Mucosa of gallbladder (tissue), 1 donor: ENCODE measurements around the gene KRTAP5-4. TPM values are rescaled to one million over a fixed set of nuclear protein-coding genes. Genes with fewer than 3 reads are reported as not detected.
"Not testable (repeated sequence)": the region's sequence is repeated elsewhere in the genome, so short reads cannot be mapped to it uniquely, and the experiment has no call there.

Experiments
- DNase-seq: peaks from one replicate; pipeline ENCODE4 v3.0.0-alpha.2; 2020; ENCODE audit warnings: low spot score
- total RNA-seq: library from RNA; stranded (reverse); gene quantifications from one replicate; pipeline ENCODE4 v1.2.1, GENCODE V29; 2021
- donor health status: DM: no; HTN: no; CAD: no.

Gene KRTAP5-4, protein sequence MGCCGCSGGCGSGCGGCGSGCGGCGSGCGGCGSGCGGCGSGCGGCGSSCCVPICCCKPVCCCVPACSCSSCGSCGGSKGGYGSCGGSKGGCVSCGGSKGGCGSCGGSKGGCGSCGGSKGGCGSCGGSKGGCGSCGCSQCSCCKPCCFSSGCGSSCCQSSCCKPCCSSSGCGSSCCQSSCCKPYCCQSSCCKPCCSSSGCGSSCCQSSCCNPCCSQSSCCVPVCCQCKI
- total RNA-seq = not detected

DNA sequence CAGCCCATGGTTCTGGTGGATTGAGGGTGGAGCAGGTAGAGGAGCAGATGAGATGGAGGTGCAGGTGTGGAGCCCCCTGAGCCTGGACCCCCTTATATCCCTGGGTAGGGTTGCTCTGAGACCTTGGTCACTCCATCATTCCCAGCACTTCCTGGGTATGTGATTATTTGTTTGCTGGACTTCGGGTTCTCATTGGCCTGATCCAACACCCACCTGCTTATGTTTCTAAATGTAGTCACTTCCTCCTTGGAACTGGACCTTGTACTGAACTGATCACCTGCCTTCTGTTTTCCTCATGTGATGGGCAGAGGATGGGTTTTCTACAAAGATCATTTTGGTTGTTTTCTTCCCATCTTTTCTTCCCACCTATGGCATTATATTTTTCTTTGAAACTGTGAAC is at the start of gene KRTAP5-4:
Gene KRTAP5-4 (minus strand): TSS at position 53 of the 400 bp plus-strand sequence. CDS start 45 bp downstream, at position 8.
- DNase-seq = peak; percentile 56

DNA sequence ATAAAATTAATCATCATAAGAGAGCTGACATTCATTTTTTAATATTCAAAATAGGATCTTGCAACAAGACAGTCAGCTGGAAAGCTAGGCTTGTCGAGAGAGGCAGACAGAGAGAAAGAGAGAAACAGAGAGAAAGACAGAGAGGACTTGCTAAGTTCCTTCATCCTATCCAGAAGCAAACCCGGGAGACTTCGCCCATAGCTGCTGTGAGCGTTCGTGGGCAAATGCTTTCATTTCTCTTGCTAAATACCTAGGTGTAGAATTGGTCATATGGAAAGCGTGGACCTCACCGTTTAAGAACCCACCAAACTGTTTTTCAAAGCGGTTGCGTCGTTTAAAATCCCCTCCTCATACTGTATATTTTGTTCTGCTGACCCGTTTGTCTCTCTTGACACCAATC is 49.7 kb upstream of the KRTAP5-4 start:
- no peak for DNase-seq

DNA sequence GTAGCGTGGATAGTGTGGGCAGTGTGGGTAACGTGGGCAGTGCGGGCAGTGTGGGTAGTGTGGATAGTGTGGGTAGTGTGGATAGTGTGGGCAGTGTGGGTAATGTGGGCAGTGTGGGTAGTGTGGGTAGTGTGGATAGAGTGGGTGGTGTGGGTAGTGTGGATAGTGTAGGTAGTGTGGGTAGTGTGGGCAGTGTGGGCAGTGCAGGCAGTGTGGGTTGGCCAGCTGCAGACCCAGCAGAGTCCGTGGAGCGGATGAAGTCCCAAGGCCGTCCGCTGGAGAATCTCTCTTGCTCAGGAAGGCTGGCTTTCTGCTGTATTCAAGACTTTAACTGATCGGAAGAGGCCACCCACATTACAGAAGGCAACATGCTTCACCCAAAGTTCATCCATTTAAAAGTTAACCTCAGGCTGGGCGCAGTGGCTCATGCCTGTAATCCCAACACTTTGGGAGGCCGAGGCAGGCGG is 49.0 kb upstream of the KRTAP5-4 start:
- DNase-seq = no peak

DNA sequence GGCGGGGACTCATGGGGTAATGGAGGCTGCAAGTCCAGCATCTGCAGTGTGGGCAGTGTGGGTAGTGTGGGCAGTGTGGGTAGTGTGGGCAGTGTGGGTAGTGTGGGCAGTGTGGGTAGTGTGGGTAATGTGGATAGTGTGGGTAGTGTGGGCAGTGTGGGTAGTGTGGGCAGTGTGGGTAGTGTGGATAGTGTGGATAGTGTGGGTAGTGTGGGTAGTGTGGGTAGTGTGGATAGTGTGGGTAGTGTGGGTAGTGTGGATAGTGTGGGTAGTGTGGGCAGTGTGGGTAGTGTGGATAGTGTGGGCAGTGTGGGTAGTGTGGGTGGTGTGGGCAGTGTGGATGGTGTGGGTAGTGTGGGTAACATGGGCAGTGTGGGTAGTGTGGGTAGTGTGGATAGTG is 48.5 kb upstream of the KRTAP5-4 start:
- DNase-seq = not testable (repeated sequence)

DNA sequence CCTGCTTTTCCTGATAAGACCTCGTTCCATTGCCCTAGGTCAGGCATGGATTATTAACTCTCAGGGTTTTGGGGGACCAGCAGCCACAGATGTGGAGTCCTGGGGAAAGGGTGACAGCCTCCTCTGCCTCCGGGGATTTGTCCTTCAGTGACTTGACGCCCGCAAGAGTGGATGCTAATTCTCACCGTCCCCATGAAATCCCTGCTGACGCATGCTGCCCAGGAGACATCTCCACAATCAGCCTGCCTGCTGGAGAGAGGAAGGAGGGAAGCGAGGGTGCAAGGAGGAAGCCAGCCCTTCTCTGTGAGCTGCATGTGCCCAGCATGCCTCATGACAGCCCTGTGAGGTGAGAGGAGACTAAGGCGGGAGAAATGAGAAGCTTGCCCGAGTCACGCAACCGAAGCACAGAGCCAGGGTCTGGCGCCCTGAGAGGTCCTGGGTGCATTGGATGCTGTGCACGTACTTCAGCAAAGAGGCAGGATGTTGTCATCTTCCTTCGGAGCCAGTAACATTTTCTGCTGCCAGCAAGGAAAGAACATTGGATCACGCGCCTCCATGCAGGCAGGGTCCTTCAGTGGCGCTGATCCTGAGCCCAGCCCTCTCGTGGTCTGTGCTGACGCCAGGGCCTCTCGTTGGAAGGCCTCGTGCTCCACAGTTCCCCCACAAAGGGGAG is 47.7 kb upstream of the KRTAP5-4 start:
- DNase-seq = peak; percentile 36

DNA sequence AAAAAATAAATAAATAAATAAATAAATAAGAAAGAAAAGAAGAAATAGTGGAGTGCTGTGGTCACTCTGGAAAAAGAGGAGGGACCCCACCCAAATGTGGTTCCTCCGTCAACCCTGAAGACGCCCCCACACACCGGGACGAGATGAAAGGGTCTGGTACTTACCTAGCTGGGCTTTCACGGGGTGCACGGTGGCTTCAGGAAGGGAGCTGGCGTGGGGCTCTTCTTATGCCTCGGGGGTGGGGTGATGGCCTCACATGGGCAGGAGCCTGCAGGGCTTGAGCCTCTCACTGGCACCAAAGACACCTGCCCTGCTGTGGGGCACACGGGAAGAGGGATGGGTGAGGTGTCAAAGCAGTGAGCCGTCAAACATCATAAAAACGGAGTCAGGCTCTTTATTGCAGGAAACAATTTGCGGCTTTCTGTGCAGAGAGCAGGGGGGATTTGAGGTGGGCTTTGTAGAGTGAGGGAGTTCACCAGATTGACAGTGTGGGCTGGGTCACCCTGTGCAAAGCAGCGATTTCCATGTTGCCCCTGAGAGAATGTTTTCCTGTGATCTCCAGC is 47.1 kb upstream of the KRTAP5-4 start:
- no peak for DNase-seq

DNA sequence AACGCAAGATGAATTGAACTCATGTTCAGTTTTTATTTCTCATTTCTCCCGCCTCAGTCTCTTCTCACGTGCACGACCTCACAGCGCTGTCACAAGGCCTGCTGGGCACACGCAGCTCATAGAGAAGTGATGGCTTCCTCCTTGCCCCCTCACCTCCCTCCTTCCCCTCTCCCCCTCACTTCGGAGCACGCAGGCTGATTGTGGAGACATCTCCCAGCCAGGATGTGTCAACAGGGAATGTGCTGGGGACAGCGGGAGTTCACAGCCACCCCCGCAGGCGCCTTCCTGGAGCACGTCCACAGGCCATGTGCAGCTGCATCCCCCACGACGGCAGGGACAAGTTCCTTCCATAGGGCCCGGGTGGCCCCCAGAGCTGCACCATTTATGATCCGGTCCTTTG is 46.0 kb upstream of the KRTAP5-4 start:
- DNase-seq = no peak

DNA sequence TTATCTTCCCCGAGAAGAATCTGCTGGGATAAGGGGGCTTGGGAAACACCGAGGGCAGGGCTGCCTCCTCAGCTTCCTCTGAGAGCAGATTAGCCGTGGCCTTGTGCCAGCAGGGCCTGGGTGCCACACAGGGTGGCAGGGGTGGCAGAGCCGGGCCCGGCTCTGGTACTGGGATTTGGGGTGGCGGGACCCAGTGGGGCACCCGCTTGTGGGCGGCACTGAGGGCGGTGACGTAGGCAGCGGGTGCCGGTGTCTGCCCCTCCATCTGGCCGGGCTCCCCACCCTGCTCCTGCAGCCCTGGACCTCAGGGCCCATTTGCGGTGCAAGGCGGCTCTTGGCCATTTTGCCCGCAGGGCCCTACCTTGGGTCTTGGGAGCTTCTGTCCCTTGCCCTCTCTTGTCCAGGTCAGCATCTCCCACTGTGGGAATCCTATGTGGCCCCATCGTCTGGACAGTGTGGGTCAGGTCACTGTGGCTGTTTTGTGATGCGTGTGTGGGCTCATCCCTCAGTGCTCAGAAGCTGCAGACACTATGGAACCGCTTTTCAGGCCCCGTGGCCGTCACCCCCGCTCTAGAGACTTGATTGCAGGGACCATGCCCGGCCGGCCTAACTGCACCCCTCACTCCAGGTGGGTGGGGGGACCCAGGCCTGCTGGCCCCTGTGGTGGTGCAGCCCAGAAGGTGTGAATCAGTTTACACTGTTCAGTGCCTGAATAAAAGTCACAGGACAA is 45.3 kb upstream of the KRTAP5-4 start:
- DNase-seq = no peak

DNA sequence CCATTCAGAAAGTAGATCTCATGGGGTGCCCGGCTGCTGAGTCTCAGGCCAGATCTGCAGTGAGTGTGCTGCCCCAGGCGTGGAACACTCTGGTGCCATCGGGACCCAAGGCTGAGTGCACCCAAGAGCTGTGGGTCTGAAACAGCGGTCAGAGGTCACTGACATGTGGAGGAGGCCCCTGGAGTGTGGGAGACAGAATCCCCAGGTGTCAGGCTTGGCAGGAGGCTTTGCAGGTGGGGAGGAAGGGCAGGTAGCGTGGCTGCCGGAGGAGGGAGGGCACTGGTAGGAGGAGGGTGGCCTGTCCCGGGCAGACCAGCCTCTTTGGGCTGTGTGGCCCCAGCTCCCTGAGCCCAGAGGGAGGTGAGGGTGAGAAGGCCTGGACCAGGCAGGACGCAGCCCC is 43.4 kb upstream of the KRTAP5-4 start:
- no peak for DNase-seq

DNA sequence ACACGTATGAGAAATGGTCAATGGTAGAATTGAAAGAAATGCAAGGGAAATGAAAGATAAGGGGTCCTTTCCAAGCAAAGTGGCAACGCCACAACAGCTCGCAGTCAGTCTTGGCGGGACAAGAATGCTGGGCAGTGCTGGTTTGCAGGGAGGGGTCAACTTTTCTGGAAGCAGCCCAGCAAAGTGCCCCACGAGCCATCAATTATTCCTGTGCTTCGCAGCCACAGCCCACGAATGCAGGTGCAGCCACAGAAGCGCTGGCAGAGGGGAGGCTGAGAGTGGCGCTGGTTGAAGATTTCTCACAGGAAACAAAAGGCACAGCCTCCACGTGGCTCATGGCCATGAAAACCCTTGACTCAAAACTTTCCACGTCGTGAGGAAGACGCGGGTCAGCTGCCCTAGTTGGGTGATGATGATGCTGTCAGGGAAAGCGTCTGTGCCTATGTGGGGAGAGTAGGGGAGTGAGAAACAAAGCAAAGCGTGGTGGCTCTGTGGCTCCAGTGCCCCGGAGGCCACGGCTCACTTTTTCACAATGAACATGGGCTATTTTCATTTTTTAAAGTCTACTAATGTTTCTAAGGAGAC is 40.9 kb upstream of the KRTAP5-4 start:
- not testable (repeated sequence) for DNase-seq

DNA sequence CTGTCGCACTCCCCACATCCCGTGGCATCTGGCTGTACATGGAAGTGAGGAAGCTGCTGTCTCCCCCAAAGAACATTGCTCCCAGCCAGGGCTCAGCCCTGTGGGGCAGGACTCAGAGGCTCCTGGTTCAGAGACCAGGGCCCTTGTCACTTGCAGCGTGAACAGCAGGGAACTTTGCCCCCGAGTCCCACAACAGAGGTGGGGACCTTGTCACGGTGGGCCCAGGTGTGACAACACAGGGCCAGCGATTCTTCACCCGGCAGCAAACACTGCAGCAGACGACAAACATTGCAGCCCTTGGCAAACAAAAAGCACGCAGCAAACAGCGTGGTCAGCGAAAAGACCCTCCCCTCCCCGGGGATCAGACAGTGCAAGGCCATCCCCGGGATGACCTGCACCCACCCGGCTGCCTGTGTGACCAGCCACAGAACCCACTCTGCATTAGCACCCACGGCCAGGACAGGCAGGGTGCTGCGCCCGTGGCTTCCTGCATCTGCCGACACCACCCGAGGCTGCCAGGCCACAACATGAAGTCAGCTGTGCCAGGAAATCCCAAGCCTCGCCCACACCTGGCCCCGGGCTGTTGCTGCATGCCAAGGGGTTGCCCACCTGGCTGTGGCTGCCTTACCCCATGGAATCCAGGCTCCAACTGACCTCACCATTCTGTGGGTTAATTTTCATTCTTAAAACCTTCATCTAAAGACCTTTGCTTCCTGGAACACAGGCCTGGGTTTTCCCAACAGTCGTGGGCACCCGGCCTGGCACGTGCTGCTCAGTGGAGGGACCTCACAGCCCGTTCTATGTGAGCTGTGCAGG is 39.7 kb upstream of the KRTAP5-4 start:
- not testable (repeated sequence) for DNase-seq

DNA sequence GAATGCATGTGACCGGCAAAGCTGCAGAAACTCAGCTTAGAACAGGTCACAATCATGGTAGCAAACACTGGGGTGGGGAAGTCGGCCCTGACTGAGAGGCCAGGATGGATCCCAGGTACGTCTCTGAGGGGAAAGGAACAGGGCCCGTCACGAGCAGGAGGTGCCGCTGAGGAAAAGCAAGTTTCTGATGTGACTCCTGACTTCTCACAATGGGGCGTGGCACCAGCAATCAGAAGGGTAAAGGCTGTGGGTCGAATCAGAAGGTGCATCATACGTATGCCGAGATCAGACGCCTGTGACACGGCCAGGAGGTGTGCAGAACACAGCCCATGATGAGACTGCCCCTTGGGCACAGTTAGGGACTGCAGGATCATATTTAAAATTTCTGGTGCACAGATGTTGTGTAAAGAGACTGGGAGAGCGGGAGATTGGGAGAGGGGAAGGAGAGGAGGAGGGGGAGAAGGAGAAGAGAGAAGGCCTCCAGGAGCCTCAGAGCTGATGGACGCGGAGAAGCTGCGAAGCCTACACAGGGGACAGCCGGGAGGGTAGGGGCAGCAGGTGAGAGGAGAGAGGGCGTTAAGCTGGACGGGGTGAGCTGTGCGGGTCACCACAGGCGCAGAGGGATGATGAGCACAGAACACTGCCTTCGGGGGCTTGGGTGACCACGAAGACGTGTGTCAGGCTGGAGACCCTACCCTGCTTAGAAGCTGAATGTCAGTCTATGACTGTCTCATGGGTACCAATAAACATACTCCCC is 38.4 kb upstream of the KRTAP5-4 start:
- DNase-seq = no peak

DNA sequence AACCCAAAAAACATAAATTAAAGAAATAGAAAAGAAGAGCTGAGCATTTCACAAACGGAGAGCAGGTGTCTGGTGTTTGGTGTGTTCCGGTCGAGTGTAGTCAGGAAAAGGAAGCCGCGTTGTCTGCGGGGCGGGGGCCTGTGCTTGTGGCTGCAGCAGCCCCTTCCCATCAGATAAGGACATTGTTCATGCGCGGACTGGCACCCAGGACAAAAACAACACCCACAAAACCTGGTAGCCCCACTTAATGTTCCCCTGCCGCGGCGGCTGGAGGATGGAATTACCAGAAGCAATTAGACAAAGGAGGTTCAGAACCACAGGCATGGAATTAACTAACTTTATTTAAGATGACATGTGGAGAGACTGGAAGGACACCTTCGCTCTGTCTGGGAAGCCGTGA is 37.6 kb upstream of the KRTAP5-4 start:
- DNase-seq = no peak

DNA sequence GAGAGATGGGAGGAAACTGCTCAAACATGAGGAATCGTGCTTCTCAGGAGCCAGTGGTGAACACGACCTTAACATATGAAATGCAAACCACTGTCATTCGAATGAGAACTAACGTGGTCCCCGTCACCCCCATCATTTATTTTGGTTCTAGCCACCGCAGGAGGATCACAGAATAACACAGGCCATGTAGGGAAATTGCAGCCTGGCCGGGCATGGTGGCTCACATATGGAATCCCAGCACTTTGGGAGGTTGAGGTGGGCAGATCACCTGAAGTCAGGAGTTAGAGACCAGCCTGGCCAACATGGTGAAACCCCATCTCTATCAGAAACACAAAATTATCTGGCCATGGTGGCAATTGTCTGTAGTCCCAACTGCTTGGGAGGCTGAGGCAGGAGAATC is 34.7 kb upstream of the KRTAP5-4 start:
- no peak for DNase-seq

DNA sequence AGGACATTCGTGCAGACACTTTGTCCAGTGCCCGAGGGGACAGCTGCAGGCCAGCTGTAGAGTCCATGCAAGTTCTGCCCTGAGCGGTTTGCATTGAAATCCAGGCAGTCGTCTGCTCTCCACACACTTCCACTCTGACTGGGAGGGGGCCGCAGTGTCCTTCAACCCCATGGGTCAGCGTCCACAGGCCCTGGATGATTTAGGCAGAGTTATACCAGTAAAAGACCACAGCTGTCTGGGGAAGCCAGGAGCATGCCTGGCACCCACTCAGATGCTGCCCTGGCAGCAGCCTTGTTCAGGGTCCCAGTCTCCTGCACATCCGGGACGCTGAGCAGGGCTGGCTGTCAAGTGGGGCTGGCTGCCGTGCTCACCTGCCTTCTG is 34.1 kb upstream of the KRTAP5-4 start:
- no peak for DNase-seq

DNA sequence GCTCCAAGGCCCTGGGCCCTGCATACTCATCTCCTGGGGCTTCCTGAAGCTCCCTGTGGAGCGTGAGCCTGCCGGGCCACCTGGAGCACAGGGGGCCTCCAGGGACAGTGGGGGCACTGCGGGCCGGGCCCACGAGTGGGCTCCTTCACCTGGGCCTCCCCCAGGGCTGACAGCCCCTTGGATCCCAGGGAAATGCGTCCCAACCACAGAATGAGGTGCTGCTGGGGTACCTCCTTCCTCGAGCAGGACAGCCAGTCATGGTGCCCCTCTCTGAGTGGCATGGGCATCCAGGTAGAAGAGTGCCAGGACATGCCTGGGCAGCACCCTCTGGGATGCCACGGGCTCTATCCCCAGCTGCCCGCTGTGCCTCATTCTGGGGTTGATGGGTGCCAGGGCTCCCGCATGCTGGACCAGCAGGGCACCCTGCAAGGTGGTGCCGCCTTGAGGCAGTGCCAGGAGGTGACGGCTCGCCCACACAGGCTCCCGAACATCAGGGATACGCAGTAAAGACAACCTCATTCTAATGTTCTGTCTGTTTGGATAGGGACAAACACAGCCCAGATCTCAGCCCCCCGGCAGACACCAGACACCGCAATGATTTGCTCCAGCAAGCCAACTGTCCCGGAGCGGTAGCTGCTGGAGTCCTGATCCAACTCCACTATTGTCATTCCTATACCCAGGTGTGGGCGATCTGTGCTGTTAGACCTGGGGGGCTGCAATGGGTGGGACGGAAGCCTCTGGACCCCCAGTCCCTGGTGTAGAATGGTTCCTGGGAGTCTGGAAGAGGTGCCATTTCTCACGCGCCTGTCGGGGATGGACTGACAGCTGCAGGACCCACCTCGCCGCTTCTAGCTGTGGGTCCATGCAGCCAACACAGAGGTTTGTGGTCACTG is 33.5 kb upstream of the KRTAP5-4 start:
- DNase-seq = no peak

DNA sequence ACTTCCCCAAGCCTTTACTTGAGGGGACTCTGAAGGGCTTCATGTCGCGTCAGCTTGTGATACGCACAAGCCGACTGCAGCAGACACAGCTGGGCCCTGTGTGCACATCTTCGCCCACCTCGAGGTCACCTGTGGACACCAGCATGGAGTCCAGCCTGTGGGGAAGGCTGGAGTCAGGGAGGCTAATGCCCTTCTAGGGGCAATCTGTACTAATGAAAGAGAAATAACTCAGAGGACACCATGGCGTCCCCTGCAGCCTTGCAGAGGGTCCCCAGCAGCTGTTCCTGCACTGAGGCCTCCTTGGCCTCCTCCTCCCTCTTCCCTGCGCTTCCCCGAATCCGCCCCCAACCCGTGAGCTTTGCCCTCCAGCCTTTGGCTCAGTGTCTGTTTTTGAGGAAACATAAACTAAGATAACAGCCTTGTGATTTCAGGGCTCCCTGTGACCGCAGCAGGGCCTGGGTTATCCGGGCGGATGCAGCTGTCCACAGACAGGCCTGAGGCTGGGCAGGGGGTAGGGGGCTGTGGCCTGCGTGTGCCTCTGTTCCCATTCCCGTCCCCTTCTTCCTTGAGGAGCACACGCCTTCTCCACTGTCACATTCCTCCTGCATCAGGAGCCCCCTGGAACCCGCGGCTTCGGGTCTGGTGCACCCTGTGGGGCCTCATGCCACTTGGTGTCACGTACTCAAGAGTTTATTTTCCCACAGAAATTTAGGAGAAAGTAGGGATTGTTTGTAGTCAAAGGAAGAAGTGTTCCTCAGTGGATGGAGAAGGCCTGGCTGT is 32.6 kb upstream of the KRTAP5-4 start:
- DNase-seq = no peak

DNA sequence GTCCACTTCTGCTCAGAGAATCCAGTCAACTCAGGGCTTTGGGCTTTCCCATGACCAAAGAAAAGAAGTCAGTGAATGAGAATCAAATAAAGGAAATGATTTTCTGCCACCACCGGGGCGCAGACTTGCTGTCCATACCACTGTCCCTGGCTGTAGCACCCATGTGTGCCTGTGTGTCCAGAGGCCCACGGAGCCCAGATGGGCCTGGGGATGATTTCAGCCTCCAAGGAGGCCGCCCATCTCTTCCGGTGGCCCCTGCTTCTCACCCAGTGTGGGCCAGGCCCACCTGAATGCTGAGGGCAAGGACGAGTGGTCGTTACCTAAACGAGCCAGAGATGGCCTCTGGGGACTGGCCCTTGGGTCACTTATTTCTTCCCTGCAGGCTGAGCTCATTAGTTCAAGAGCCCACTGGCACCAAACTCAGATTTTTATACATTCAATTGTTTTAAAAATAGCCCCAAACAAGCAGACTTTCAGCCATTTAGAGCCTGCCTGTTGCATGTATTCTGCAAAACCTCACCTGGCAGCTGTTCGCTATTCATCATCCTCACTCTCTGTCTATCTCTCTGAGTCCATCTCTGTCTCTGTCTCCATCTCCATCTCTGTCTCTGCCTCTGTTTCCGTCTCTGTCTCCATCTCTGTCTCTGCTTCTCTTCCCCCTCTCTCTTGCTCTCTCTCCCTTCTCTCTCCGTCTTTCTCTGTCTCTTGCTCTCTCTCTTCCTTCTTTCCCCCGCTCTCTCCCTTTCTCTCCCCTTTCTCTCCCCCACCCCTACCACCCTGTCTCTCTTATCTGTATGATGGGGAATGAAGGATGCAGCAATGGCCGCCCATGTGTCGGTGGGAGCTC is 31.8 kb upstream of the KRTAP5-4 start:
- DNase-seq = no peak
